ENCODE results near the gene SUSD4.
A peak's percentile ranks its signal among the peaks of the same experiment; 100 is the strongest.
"Not testable (repeated sequence)": the region's sequence is repeated elsewhere in the genome, so short reads cannot be mapped to it uniquely, and the experiment has no call there.

SUSD4 gene, protein sequence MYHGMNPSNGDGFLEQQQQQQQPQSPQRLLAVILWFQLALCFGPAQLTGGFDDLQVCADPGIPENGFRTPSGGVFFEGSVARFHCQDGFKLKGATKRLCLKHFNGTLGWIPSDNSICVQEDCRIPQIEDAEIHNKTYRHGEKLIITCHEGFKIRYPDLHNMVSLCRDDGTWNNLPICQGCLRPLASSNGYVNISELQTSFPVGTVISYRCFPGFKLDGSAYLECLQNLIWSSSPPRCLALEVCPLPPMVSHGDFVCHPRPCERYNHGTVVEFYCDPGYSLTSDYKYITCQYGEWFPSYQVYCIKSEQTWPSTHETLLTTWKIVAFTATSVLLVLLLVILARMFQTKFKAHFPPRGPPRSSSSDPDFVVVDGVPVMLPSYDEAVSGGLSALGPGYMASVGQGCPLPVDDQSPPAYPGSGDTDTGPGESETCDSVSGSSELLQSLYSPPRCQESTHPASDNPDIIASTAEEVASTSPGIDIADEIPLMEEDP

DNA sequence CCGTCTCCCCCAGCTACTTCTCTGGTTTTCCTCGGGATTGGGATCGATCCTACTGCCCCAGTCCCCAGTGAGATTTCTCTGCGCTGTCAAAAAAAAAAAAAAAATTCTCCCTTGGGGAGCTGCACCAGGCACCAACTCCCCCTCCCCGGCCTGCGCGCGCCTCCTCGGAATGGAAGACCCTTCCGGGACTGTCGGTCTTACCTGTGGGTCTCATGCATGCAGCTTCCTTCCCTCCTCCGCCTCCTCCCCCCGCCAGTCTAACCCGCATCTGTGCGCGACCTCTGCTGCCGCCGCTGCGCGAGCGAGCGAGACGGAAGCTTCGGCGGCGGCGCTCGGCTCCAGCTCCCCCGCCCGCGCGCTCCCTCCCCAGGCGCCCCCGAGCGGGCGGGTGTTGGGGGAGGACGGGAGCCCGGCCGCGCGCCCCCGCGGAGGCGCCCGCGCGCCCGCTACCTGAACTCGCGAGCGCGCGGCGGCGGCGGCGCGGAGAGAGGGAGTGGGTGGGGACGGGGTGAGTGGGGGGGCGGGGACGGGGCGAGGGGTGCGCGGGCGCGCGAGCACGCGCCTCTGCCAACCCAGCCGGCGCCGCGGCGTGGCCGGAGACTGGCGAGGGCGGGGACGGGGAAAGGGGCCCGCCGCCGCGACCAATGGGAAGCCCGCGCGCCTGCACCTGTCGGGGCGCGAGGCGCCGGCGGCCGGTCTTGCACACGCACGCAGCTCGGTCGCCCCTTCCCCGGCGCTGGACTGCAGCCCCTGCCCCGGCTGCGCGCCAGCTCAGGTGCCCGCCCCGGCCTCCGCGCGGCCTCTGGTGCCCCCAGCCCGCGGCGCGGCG lies at the start of gene SUSD4:
Gene SUSD4 (minus strand): TSS at position 321 of the 829 bp plus-strand sequence. CDS start 751 bp downstream, outside the sequence.
- no peak for TF ChIP-seq GATA1 (IDR thresholded peaks at IDR 0.05; ENCODE audit: low read depth, low read length)
- no peak for TF ChIP-seq POLR2A (IDR thresholded peaks at IDR 0.05; ENCODE audit: low read length)
- peak in 1 of 2 experiments; percentile 22 for DNase-seq

DNA sequence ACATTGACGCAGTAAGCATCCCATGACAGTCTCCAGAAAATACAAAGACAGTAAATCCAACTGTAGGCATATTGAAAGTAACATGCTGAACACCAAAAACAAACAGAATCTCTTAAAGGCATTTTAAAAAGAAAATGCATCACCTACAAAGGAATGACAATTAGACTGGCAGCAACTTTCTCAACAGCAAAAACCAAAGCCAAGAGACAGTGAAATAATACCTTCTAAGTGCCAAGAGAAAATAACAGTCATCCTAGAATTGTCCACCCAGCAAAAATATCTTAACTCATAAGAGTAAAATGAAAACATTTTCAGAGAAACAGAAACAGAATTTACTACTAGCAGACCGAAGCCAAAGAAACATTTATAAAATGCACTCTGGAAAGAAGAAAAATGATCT lies 49.2 kb upstream of the SUSD4 start:
- DNase-seq = no peak

DNA sequence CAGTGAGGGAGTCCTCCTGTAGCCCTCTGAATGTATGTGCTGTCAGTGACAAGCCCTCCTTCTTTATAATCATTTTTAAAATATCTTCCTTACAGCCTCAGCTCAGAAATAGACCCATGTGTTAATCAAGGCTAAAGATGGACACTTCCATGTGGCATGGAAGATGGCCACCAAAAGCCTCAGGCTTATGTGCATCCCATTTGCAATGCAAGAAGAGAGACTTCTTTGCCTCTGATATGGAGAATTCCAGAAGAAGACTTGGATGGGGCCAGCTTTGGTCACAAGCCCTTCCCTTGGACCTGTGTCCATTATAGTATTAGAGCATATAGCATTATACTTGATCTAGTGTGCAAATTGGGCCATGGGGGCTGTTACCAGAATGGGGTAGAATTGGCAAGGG lies 47.7 kb upstream of the SUSD4 start:
- TF ChIP-seq GATA1 (IDR thresholded peaks at IDR 0.05; ENCODE audit: low read depth, low read length) (no peak), POLR2A (IDR thresholded peaks at IDR 0.05; ENCODE audit: low read length) (no peak)
- DNase-seq = no peak

More for the DNA sequence above, 49.2 kb upstream of the SUSD4 start:
- no peak for TF ChIP-seq POLR2A (IDR thresholded peaks at IDR 0.05; ENCODE audit: low read length)
- no peak for TF ChIP-seq GATA1 (IDR thresholded peaks at IDR 0.05; ENCODE audit: low read depth, low read length)

DNA sequence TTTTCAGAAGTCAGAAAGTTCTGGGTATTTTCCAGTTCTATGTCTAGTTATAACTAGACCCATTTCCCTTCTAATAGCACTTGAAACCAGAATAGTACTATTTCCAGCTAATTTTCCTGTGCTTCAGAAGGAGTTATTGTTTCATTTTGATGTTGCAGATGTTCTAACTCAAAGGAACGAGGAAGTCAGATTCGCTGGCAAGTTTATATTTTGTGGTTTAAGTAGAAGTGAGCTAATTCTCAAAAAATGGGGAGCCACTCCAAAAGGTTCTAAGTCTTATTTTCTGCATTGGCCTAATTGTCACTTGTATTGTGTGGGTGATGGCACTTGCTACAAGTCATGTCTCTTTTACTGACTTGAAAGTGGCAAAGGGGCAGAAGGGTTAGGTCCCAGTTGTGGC lies 47.3 kb upstream of the SUSD4 start:
- TF ChIP-seq POLR2A (IDR thresholded peaks at IDR 0.05; ENCODE audit: low read length) = no peak
- no peak for TF ChIP-seq GATA1 (IDR thresholded peaks at IDR 0.05; ENCODE audit: low read depth, low read length)
- DNase-seq = no peak

DNA sequence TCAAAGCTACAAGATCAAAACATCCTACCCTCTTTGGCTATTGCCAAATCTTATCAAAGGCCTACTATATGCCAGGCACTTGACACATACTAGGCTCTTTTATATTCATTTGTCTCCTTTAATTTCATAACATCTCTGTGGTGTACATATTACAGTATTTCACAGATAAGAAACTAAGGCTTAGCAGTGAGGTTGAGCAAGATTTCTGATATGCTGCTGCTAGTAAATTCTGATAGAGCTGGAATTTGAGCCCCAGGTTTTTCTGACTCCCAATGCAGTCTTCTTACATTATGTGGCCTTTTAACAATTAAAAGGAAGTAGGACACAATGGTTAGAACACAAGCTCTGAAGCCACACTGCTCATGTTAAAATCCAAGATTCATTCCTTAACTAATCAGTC lies 46.1 kb upstream of the SUSD4 start:
- DNase-seq = no peak
- TF ChIP-seq POLR2A (IDR thresholded peaks at IDR 0.05; ENCODE audit: low read length) = no peak
- TF ChIP-seq GATA1 (IDR thresholded peaks at IDR 0.05; ENCODE audit: low read depth, low read length) = no peak

DNA sequence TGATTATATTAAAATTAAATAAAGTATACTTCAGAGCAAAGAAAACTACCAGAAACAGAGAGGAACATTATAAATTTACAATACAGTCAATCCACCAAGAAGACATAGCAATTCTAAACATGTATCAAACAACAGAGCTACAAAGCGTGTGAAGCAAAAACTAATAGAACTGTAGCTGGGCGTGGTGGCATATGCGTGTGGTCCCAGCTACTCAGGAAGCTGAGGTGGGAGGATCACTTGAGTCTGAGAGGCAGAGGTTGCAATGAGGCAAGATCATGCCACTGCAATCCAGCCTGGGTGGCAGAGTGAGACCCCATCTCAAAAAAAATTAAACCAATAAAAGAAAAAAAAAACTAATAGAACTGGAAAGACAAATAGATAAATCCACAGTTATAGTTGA lies 41.5 kb upstream of the SUSD4 start:
- TF ChIP-seq GATA1 (IDR thresholded peaks at IDR 0.05; ENCODE audit: low read depth, low read length) (no peak), POLR2A (IDR thresholded peaks at IDR 0.05; ENCODE audit: low read length) (no peak)
- DNase-seq = no peak

DNA sequence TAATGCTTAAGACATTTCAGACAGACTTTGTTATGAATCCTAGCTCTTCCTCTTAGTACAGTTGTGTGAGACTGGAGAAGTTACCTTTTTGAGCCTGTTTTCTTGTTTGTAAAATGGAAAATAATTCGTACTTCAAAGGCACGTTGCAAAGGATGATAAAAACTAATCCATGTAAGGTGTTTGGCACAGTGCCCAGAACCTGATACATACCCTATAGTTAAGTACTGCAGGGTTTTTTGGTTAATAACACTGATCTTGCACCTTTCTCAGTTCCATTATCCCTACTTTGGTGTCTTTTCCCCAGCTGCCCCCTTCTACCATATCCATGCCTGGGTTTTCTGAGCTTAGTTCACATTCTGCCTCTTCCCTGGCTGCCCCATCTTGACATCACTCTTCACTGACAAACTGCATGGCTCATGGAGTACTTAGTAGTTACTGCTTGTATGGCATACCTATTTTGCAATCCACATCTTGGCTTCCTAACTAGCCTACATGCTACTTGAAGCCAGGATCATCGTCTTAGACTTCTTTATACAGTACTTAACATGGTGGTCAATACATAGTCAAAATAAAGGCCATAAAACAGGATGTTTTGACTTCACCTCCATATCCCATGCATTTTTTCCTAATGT lies 39.3 kb upstream of the SUSD4 start:
- TF ChIP-seq GATA1 (IDR thresholded peaks at IDR 0.05; ENCODE audit: low read depth, low read length) (no peak), POLR2A (IDR thresholded peaks at IDR 0.05; ENCODE audit: low read length) (no peak)
- DNase-seq = peak in 1 of 2 experiments; percentile 46

DNA sequence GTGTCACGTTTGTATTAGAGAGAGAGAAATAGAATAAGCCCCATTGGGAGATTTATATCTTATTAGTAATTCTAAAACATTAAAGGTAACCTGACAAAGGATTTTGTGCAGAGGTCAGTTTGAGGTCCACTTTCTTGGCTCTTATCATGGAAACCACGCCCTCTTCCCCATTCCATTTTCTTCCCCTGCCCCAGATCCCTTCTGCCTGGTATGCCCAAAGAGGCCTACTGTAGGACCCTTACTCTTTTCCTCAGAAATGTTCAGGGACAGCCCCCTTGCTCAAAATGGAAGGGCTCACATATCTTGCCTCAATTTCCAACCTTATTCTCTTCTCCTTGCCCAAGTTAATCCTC lies 38.8 kb upstream of the SUSD4 start:
- no peak for DNase-seq
- TF ChIP-seq POLR2A (IDR thresholded peaks at IDR 0.05; ENCODE audit: low read length) (no peak), GATA1 (IDR thresholded peaks at IDR 0.05; ENCODE audit: low read depth, low read length) (no peak)

DNA sequence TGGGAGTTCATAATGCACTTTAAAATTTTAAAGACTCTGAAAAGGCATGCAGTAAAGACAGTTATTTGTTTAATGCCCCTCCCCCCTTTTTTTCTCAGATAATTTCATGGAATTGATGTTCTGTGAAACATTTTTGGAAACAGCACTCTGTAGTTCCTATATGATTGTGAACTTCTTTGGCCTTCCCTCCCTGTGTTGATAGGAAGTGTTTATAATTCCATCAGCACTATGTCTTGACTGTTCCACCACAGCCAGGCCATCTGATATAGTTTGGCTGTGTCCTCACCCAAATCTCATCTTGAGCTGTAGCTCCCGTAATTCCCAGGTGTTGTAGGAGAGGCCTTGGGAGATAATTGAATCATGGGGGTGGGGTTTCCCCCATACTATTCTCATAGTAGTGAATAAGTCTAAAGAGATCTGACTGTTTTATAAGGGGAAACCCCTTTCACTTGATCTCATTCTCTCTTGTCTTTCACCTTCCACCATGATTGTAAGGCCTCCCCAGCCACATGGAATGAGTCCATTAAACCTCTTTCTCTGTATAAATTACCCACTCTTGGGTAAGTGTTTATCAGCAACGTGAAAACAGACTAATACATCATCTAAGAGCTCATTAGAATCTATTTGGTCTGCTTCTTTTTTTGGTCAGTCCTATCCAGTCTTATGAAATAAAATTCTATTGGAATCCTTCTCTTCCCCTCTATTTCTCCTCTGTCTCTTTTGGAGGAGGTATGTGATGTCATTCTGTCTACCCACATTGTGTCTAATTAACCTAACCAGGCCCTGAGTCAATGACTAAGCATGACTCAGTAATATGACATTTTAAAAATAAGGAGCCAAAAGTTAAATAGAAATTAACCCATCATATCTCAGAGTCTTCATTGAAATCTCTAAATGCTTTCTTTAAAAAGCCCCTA lies 38.2 kb upstream of the SUSD4 start:
- TF ChIP-seq GATA1 (IDR thresholded peaks at IDR 0.05; ENCODE audit: low read depth, low read length) = no peak
- no peak for TF ChIP-seq POLR2A (IDR thresholded peaks at IDR 0.05; ENCODE audit: low read length)
- DNase-seq = peak; percentile 10 to 53

DNA sequence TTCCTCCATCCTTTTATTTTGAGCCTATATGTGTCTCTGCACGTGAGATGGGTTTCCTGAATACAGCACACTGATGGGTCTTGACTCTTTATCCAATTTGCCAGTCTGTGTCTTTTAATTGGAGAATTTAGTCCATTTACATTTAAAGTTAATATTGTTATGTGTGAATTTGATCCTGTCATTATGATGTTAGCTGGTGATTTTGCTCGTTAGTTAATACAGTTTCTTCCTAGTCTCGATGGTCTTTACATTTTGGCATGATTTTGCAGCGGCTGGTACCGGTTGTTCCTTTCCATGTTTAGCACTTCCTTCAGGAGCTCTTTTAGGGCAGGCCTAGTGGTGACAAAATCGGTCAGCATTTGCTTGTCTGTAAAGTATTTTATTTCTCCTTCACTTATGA lies 35.4 kb upstream of the SUSD4 start:
- not testable (repeated sequence) for DNase-seq

DNA sequence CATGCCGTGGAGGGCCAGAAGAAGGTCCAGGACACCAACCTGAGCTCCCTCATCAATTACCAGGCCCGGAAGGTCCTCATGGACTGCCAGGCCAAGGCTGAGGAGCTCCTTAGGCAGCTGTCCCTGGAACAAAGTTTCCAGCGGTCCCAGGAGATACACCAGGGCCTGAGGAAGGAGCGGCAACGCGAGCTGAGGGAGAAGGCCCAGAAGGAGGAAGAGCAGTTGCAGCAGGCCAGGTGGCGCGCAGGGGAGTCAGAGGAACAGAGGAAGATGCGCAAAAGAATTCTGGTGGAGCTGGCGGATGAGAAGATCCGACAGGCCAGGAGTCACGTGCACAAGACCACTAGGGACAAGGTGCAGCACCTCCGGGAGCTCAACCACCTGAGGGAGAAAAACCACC lies 30.7 kb upstream of the SUSD4 start:
- TF ChIP-seq GATA1 (IDR thresholded peaks at IDR 0.05; ENCODE audit: low read depth, low read length) (no peak), POLR2A (IDR thresholded peaks at IDR 0.05; ENCODE audit: low read length) (no peak)
- no peak for DNase-seq

DNA sequence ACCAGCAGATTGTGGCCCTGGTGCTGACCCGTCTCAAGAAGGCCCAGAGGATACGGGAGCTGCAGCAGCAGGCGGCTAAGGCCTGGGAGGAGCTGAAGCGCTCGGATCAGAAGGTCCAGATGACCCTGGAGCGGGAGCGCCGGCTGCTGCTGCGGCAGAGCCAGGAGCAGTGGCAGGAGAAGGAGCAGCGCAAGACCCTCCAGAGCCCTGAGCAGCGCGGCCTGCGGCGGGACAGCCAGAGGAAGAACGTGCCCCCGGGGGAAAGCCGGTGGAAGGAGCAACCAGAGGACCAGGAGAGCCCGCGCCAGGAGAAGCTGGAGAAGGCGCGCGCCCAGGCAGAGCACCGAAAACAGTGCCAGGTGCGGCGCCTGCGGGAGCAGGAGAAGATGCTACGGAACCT lies 30.3 kb upstream of the SUSD4 start:
- TF ChIP-seq POLR2A (IDR thresholded peaks at IDR 0.05; ENCODE audit: low read length) = no peak
- TF ChIP-seq GATA1 (IDR thresholded peaks at IDR 0.05; ENCODE audit: low read depth, low read length) = no peak
- DNase-seq = no peak

Data from erythroblast (primary cell).